SK-N-SH treated with all-trans-retinoic acid at 6 μM for 48 hours (cell line): Measurements from ENCODE around the gene THNSL1.

ENCODE experiments used
- ATAC-seq: fragments of 200-7000 bp; cut with Tn5 transposase; 3 replicates; pipeline ENCODE4 v1.9.1; 2020; ENCODE audit warnings: mild to moderate bottlenecking, moderate library complexity
- ARNTL ChIP-seq: fragments of 450-650 bp; formaldehyde crosslinking; IDR thresholded peaks from 2 replicates; pipeline ENCODE4 v1.5.0; 2020; ENCODE audit warnings: low read depth, mild to moderate bottlenecking, moderate library complexity, borderline replicate concordance
- BACH2 ChIP-seq: fragments of 250-450 bp; sonication (Bioruptor Pico); IDR thresholded peaks from 2 replicates; pipeline ENCODE4 v1.9.0; 2021; ENCODE audit warnings: mild to moderate bottlenecking, borderline replicate concordance
- CREB5 ChIP-seq: fragments of 250-450 bp; sonication (Bioruptor Pico); IDR thresholded peaks from 2 replicates; pipeline ENCODE4 v1.5.1; 2020; ENCODE audit warnings: low read depth, mild to moderate bottlenecking, moderate library complexity
- CSDC2 ChIP-seq: fragments of 250-450 bp; sonication (Bioruptor Pico); IDR thresholded peaks from 2 replicates; pipeline ENCODE4 v1.5.0; 2020; ENCODE audit warnings: mild to moderate bottlenecking, moderate library complexity
- CSRNP3 ChIP-seq: fragments of 250-450 bp; sonication (Bioruptor Pico); IDR thresholded peaks from 2 replicates; pipeline ENCODE4 v1.5.1; 2021; ENCODE audit warnings: mild to moderate bottlenecking, moderate library complexity
- ESRRG ChIP-seq: fragments of 250-450 bp; sonication (Bioruptor Pico); IDR thresholded peaks from 2 replicates; pipeline ENCODE4 v1.6.1; 2021; ENCODE audit warnings: mild to moderate bottlenecking
- GLIS3 ChIP-seq: fragments of 250-450 bp; sonication (Bioruptor Pico); IDR thresholded peaks from 2 replicates; pipeline ENCODE4 v1.5.0; 2020; ENCODE audit warnings: mild to moderate bottlenecking, moderate library complexity
- ISL1 ChIP-seq: fragments of 250-450 bp; sonication (Bioruptor Pico); IDR thresholded peaks from 2 replicates; pipeline ENCODE4 v2.1.2; 2022; ENCODE audit warnings: mild to moderate bottlenecking, moderate library complexity
- PATZ1 ChIP-seq: fragments of 250-450 bp; sonication (Bioruptor Pico); IDR thresholded peaks from 2 replicates; pipeline ENCODE4 v1.8.0; 2020; ENCODE audit warnings: mild to moderate bottlenecking, moderate library complexity, borderline replicate concordance
- POU6F1 ChIP-seq: fragments of 250-450 bp; sonication (Bioruptor Pico); IDR thresholded peaks from 2 replicates; pipeline ENCODE4 v1.8.0; 2021; ENCODE audit warnings: low read depth, mild to moderate bottlenecking, moderate library complexity, borderline replicate concordance
- PPARA ChIP-seq: fragments of 250-450 bp; sonication (Bioruptor Pico); IDR thresholded peaks from 2 replicates; pipeline ENCODE4 v1.5.0; 2020; ENCODE audit warnings: mild to moderate bottlenecking, borderline replicate concordance
- RARB ChIP-seq: fragments of 250-450 bp; sonication (Bioruptor Pico); IDR thresholded peaks from 2 replicates; pipeline ENCODE4 v1.8.0; 2021; ENCODE audit warnings: mild to moderate bottlenecking, moderate library complexity
- SNAI2 ChIP-seq: fragments of 250-450 bp; sonication (Bioruptor Pico); IDR thresholded peaks from 2 replicates; pipeline ENCODE4 v1.5.0; 2020; ENCODE audit warnings: mild to moderate bottlenecking, moderate library complexity
- TOX ChIP-seq: fragments of 250-450 bp; sonication (Bioruptor Pico); IDR thresholded peaks from 2 replicates; pipeline ENCODE4 v1.8.0; 2021; ENCODE audit warnings: mild to moderate bottlenecking, moderate library complexity, borderline replicate concordance
- TSHZ2 ChIP-seq: fragments of 250-450 bp; sonication (Bioruptor Pico); IDR thresholded peaks from 2 replicates; pipeline ENCODE4 v1.5.0; 2020; ENCODE audit warnings: mild to moderate bottlenecking, moderate library complexity
- ZFP3 ChIP-seq: fragments of 250-450 bp; sonication (Bioruptor Pico); IDR thresholded peaks from 2 replicates; pipeline ENCODE4 v1.5.0; 2020; ENCODE audit warnings: mild to moderate bottlenecking, moderate library complexity
- ZNF565 ChIP-seq: fragments of 450-650 bp; formaldehyde crosslinking; conservative IDR thresholded peaks from 2 replicates; pipeline ENCODE4 v1.5.0; 2020; ENCODE audit warnings: low read depth, mild to moderate bottlenecking, moderate library complexity
- ZNF70 ChIP-seq: fragments of 450-650 bp; formaldehyde crosslinking; IDR thresholded peaks from 2 replicates; pipeline ENCODE4 v1.5.0; 2020; ENCODE audit warnings: mild to moderate bottlenecking, moderate library complexity
- ZNF8 ChIP-seq: fragments of 450-650 bp; formaldehyde crosslinking; IDR thresholded peaks from 2 replicates; pipeline ENCODE4 v1.5.0; 2020; ENCODE audit warnings: mild to moderate bottlenecking, moderate library complexity

The THNSL1 gene

GRCh38 chr10:24974976-24975375, 41.4 kb upstream of the THNSL1 start:
- ATAC-seq: peak; percentile 51
- TF ChIP-seq ZNF8 (CRISPR knock-in tag): no peak
- TF ChIP-seq ISL1 (CRISPR knock-in tag): peak; percentile 68
- no peak for TF ChIP-seq ZFP3 (CRISPR knock-in tag)
- no peak for TF ChIP-seq RARB (CRISPR knock-in tag)
- TF ChIP-seq GLIS3 (CRISPR knock-in tag): no peak
- TF ChIP-seq POU6F1 (CRISPR knock-in tag): no peak
- no peak for TF ChIP-seq ARNTL (CRISPR knock-in tag)

- no peak for TF ChIP-seq ESRRG (CRISPR knock-in tag)
- TF ChIP-seq ZNF70 (CRISPR knock-in tag): no peak
- TF ChIP-seq TOX (CRISPR knock-in tag): no peak
- no peak for TF ChIP-seq ZNF8 (CRISPR knock-in tag)
- TF ChIP-seq RARB (CRISPR knock-in tag): no peak
- TF ChIP-seq ZNF565: no peak
- no peak for TF ChIP-seq BACH2
- TF ChIP-seq CSDC2: no peak
- TF ChIP-seq, all 23 proteins: peak for 0
- no peak for ATAC-seq
Measured at GRCh38 chr10:24979685-24980084, 36.7 kb upstream of the THNSL1 start.

- TF ChIP-seq CSDC2 (peak; percentile 45; the same call in 1 of the 2 replicates), CSRNP3 (CRISPR knock-in tag) (no peak), ISL1 (CRISPR knock-in tag) (peak; percentile 87)
- ATAC-seq: no peak
Measured at GRCh38 chr10:24981161-24981710, 35.2 kb upstream of the THNSL1 start.

GRCh38 chr10:24982319-24983112, 33.9 kb upstream of the THNSL1 start:
- ATAC-seq: no peak
- TF ChIP-seq TOX (CRISPR knock-in tag) (no peak), GLIS3 (CRISPR knock-in tag) (no peak), PATZ1 (no peak), ARNTL (CRISPR knock-in tag) (no peak), RARB (CRISPR knock-in tag) (no peak), ZNF565 (no peak), PPARA (no peak), CSDC2 (no peak), CREB5 (CRISPR knock-in tag) (no peak), ZNF70 (CRISPR knock-in tag) (no peak), SNAI2 (CRISPR knock-in tag) (no peak), TSHZ2 (CRISPR knock-in tag) (no peak), ESRRG (CRISPR knock-in tag) (no peak)
